ENCODE data around the gene RHO.
A peak's percentile ranks its signal among the peaks of the same experiment; 100 is the strongest.
"Not testable (repeated sequence)": the region's sequence is repeated elsewhere in the genome, so short reads cannot be mapped to it uniquely, and the experiment has no call there.

RHO gene

GRCh38 chr3:129545951-129546350 lies 17.5 kb downstream of the RHO start:
- DNase-seq: not testable (repeated sequence)

GRCh38 chr3:129547241-129547640 lies 18.8 kb downstream of the RHO start:
- no peak for DNase-seq

GRCh38 chr3:129548104-129548965 lies 19.9 kb downstream of the RHO start:
- no peak for DNase-seq

GRCh38 chr3:129549006-129549800 lies 20.8 kb downstream of the RHO start:
- DNase-seq: no peak

GRCh38 chr3:129549805-129550204 lies 21.4 kb downstream of the RHO start:
- DNase-seq: no peak

- no peak for DNase-seq
Observed at GRCh38 chr3:129552287-129553050, 24.0 kb downstream of the RHO start.

- no peak for DNase-seq
Observed at GRCh38 chr3:129553171-129553570, 24.7 kb downstream of the RHO start.

- no peak for DNase-seq
Observed at GRCh38 chr3:129553719-129554118, 25.3 kb downstream of the RHO start.

- DNase-seq: no peak
Observed at GRCh38 chr3:129554356-129555152, 26.1 kb downstream of the RHO start.

GRCh38 chr3:129555153-129555550 lies 26.7 kb downstream of the RHO start:
- no peak for DNase-seq

GRCh38 chr3:129555616-129556357 lies 27.3 kb downstream of the RHO start:
- DNase-seq: no peak

- no peak for DNase-seq
Observed at GRCh38 chr3:129556358-129556695, 27.9 kb downstream of the RHO start.

- DNase-seq: no peak
Observed at GRCh38 chr3:129556890-129557547, 28.6 kb downstream of the RHO start.

- no peak for DNase-seq
Observed at GRCh38 chr3:129557548-129557894, 29.1 kb downstream of the RHO start.

- DNase-seq: no peak
Observed at GRCh38 chr3:129558081-129558771, 29.8 kb downstream of the RHO start.

- DNase-seq: no peak
Observed at GRCh38 chr3:129558772-129559564, 30.5 kb downstream of the RHO start.

- no peak for DNase-seq
Observed at GRCh38 chr3:129559565-129560079, 31.2 kb downstream of the RHO start.

GRCh38 chr3:129560269-129560787 lies 31.9 kb downstream of the RHO start:
- DNase-seq: peak; percentile 32

GRCh38 chr3:129560911-129561594 lies 32.6 kb downstream of the RHO start:
- DNase-seq: peak; percentile 51
